SK-N-MC (cell line): ENCODE data around the gene CHSY3.

ENCODE experiments used
- DNase-seq: peaks from one replicate; pipeline ENCODE4 v3.0.0-alpha.2; 2011; ENCODE audit warnings: low read depth, low spot score
- H3K27ac ChIP-seq: fragments of 200-600 bp; sonication (generic); 2 replicates; pipeline ENCODE4 v1.5.1; 2016; ENCODE audit warnings: mixed run types
- H3K36me3 ChIP-seq: fragments of 200-600 bp; sonication (generic); 2 replicates; pipeline ENCODE4 v1.6.1; 2017; ENCODE audit warnings: antibody characterized with exemption, low read length, mixed read lengths; ENCODE audit not compliant: insufficient read depth
- H3K4me3 ChIP-seq: fragments of 200-600 bp; sonication (generic); 2 replicates; pipeline ENCODE4 v1.5.1; 2016
- H3K9ac ChIP-seq: fragments of 200-600 bp; sonication (generic); 2 replicates; pipeline ENCODE4 v1.8.0; 2017; ENCODE audit warnings: mixed run types, mixed read lengths; ENCODE audit not compliant: insufficient read length
- H3K9me3 ChIP-seq: fragments of 200-600 bp; sonication (generic); 2 replicates; pipeline ENCODE4 v1.6.1; 2017; ENCODE audit warnings: low read depth, mild to moderate bottlenecking, antibody characterized with exemption, low read length, moderate library complexity, mixed read lengths
- EZH2 ChIP-seq: fragments of 200-600 bp; sonication (generic); IDR thresholded peaks from one replicate; pipeline ENCODE4 v1.6.1; 2017; ENCODE audit warnings: antibody characterized with exemption
- FOXP2 ChIP-seq: optimal IDR thresholded peaks from 2 replicates; pipeline ENCODE3; 2011; ENCODE audit warnings: mild to moderate bottlenecking, moderate library complexity; ENCODE audit not compliant: insufficient read depth; ENCODE audit errors: extremely low read length, control extremely low read depth
- POLR2AphosphoS5 ChIP-seq: IDR thresholded peaks from 2 replicates; pipeline ENCODE4 v1.6.1; 2012; ENCODE audit warnings: mild to moderate bottlenecking, low read depth, low read length, borderline replicate concordance

The CHSY3 gene

GRCh38 chr5:129991780-129992179 is 87.5 kb downstream of the CHSY3 start:
- TF ChIP-seq FOXP2 (no peak), POLR2AphosphoS5 (no peak), EZH2 (no peak)
- Histone ChIP-seq H3K9me3 (no peaks in the 10 kb centered on the region), H3K27ac (no peak overlapping the region), H3K36me3 (no peaks in the 10 kb centered on the region), H3K9ac (peak overlapping the region; percentile 15), H3K4me3 (no peak overlapping the region)
- DNase-seq: no peak

GRCh38 chr5:129996896-129997295 is 92.6 kb downstream of the CHSY3 start:
- no peak for DNase-seq

GRCh38 chr5:130000460-130000859 is 96.2 kb downstream of the CHSY3 start:
- TF ChIP-seq EZH2: no peak
- no peak overlapping the region for H3K4me3 ChIP-seq
- no peak overlapping the region for H3K27ac ChIP-seq
- H3K9me3 ChIP-seq: no peaks in the 10 kb centered on the region
- no peak for DNase-seq
- H3K9ac ChIP-seq: no peak overlapping the region
- no peaks in the 10 kb centered on the region for H3K36me3 ChIP-seq

More at GRCh38 chr5:129996896-129997295, 92.6 kb downstream of the CHSY3 start:
- Histone ChIP-seq H3K4me3 (no peak overlapping the region), H3K27ac (no peak overlapping the region), H3K9ac (no peak overlapping the region), H3K9me3 (no peaks in the 10 kb centered on the region), H3K36me3 (no peaks in the 10 kb centered on the region)
- TF ChIP-seq EZH2 (no peak), FOXP2 (no peak), POLR2AphosphoS5 (no peak)

- TF ChIP-seq FOXP2: no peak
- TF ChIP-seq EZH2: no peak
- TF ChIP-seq POLR2AphosphoS5: no peak
- Histone ChIP-seq H3K4me3 (no peak overlapping the region), H3K36me3 (no peaks in the 10 kb centered on the region), H3K9ac (no peak overlapping the region), H3K9me3 (no peaks in the 10 kb centered on the region), H3K27ac (no peak overlapping the region)
- no peak for DNase-seq
Measured at GRCh38 chr5:130002183-130002582, 97.9 kb downstream of the CHSY3 start.

- no peak for DNase-seq
- Histone ChIP-seq H3K27ac (no peak overlapping the region), H3K4me3 (no peak overlapping the region), H3K36me3 (no peaks in the 10 kb centered on the region), H3K9ac (no peak overlapping the region), H3K9me3 (no peaks in the 10 kb centered on the region)
- TF ChIP-seq EZH2 (no peak), FOXP2 (no peak), POLR2AphosphoS5 (no peak)
Measured at GRCh38 chr5:130002876-130003275, 98.6 kb downstream of the CHSY3 start.

GRCh38 chr5:130011986-130012385 is 107.7 kb downstream of the CHSY3 start:
- Histone ChIP-seq H3K4me3 (no peak overlapping the region), H3K9me3 (no peaks in the 10 kb centered on the region), H3K9ac (no peak overlapping the region), H3K36me3 (no peaks in the 10 kb centered on the region), H3K27ac (no peak overlapping the region)
- TF ChIP-seq EZH2 (no peak), POLR2AphosphoS5 (no peak), FOXP2 (no peak)
- DNase-seq: no peak

- Histone ChIP-seq H3K27ac (no peak overlapping the region), H3K9me3 (no peaks in the 10 kb centered on the region), H3K36me3 (no peaks in the 10 kb centered on the region), H3K4me3 (peak overlapping the region; percentile 22; the same call in 1 of the 2 replicates), H3K9ac (no peak overlapping the region)
- DNase-seq: no peak
- TF ChIP-seq FOXP2 (no peak), EZH2 (no peak), POLR2AphosphoS5 (no peak)
Measured at GRCh38 chr5:130017173-130017572, 112.9 kb downstream of the CHSY3 start.

- no peak overlapping the region for H3K9ac ChIP-seq
Measured at GRCh38 chr5:130018641-130019040, 114.4 kb downstream of the CHSY3 start.

GRCh38 chr5:130021000-130021399 is 116.7 kb downstream of the CHSY3 start:
- no peak for DNase-seq
- Histone ChIP-seq H3K36me3 (no peaks in the 10 kb centered on the region), H3K4me3 (no peak overlapping the region), H3K9me3 (no peaks in the 10 kb centered on the region), H3K9ac (no peak overlapping the region), H3K27ac (no peak overlapping the region)
- TF ChIP-seq FOXP2: no peak
- no peak for TF ChIP-seq POLR2AphosphoS5
- no peak for TF ChIP-seq EZH2

More at GRCh38 chr5:130018641-130019040, 114.4 kb downstream of the CHSY3 start:
- DNase-seq: no peak
- no peaks in the 10 kb centered on the region for H3K9me3 ChIP-seq
- no peak overlapping the region for H3K27ac ChIP-seq
- no peak overlapping the region for H3K4me3 ChIP-seq
- H3K36me3 ChIP-seq: no peaks in the 10 kb centered on the region
- TF ChIP-seq POLR2AphosphoS5: no peak
- TF ChIP-seq EZH2: no peak
- no peak for TF ChIP-seq FOXP2

GRCh38 chr5:130021876-130022275 is 117.6 kb downstream of the CHSY3 start:
- no peak for TF ChIP-seq EZH2
- H3K36me3 ChIP-seq: no peaks in the 10 kb centered on the region
- DNase-seq: no peak
- H3K27ac ChIP-seq: no peak overlapping the region
- H3K9ac ChIP-seq: no peak overlapping the region
- H3K4me3 ChIP-seq: no peak overlapping the region
- no peaks in the 10 kb centered on the region for H3K9me3 ChIP-seq
